ENCODE data around the gene SIGLEC14.
"Not testable (repeated sequence)": the region's sequence is repeated elsewhere in the genome, so short reads cannot be mapped to it uniquely, and the experiment has no call there.

SIGLEC14 gene

GRCh38 chr19:51644636-51645271 is 1.9 kb downstream of the SIGLEC14 start:
- H3K27ac Mint-ChIP-seq, result no peak overlapping the region
- peaks cover 72% of the 10 kb centered on the region for H3K9me3 Mint-ChIP-seq

GRCh38 chr19:51641648-51642047 is 5.0 kb downstream of the SIGLEC14 start:
- H3K36me3 Mint-ChIP-seq (ENCODE audit: low read depth), result no peaks in the 10 kb centered on the region
- peaks cover 80% of the 10 kb centered on the region for H3K9me3 Mint-ChIP-seq
- no peaks in the 10 kb centered on the region for H3K27me3 Mint-ChIP-seq (ENCODE audit: low read depth, poor library complexity)
- H3K4me1 Mint-ChIP-seq, result no peaks in the 10 kb centered on the region
- no peak overlapping the region for H3K27ac Mint-ChIP-seq
- no peak for DNase-seq
- no peak overlapping the region for H3K4me3 Mint-ChIP-seq
- TF ChIP-seq CTCF (IDR thresholded peaks at IDR 0.05), result no peak

More at GRCh38 chr19:51644636-51645271, 1.9 kb downstream of the SIGLEC14 start:
- Mint-ChIP-seq H3K27me3 (ENCODE audit: low read depth, poor library complexity) (peaks cover 3% of the 10 kb centered on the region), H3K36me3 (ENCODE audit: low read depth) (no peaks in the 10 kb centered on the region), H3K4me3 (no peak overlapping the region), H3K4me1 (no peaks in the 10 kb centered on the region)
- no peak for DNase-seq
- TF ChIP-seq CTCF (IDR thresholded peaks at IDR 0.05), result no peak

GRCh38 chr19:51640386-51640785 is 6.2 kb downstream of the SIGLEC14 start:
- Mint-ChIP-seq H3K9me3 (peaks cover 87% of the 10 kb centered on the region), H3K4me1 (no peaks in the 10 kb centered on the region), H3K27ac (no peak overlapping the region), H3K36me3 (ENCODE audit: low read depth) (no peaks in the 10 kb centered on the region), H3K4me3 (no peak overlapping the region), H3K27me3 (ENCODE audit: low read depth, poor library complexity) (no peaks in the 10 kb centered on the region)
- TF ChIP-seq CTCF (IDR thresholded peaks at IDR 0.05), result no peak
- DNase-seq, result no peak

- no peaks in the 10 kb centered on the region for H3K4me1 Mint-ChIP-seq
- H3K36me3 Mint-ChIP-seq (ENCODE audit: low read depth), result no peaks in the 10 kb centered on the region
- H3K27ac Mint-ChIP-seq, result no peak overlapping the region
- H3K9me3 Mint-ChIP-seq, result peaks cover 84% of the 10 kb centered on the region
- no peak for DNase-seq
- no peak for TF ChIP-seq CTCF (IDR thresholded peaks at IDR 0.05)
- H3K27me3 Mint-ChIP-seq (ENCODE audit: low read depth, poor library complexity), result no peaks in the 10 kb centered on the region
- no peak overlapping the region for H3K4me3 Mint-ChIP-seq
These were observed 6.7 kb downstream of the SIGLEC14 start for GRCh38 chr19:51639916-51640315.

GRCh38 chr19:51637362-51637978 is 9.2 kb downstream of the SIGLEC14 start:
- peak; percentile 22 for TF ChIP-seq CTCF (IDR thresholded peaks at IDR 0.05)
- no peaks in the 10 kb centered on the region for H3K27me3 Mint-ChIP-seq (ENCODE audit: low read depth, poor library complexity)
- no peak overlapping the region for H3K27ac Mint-ChIP-seq
- no peaks in the 10 kb centered on the region for H3K4me1 Mint-ChIP-seq
- no peak for DNase-seq
- no peak overlapping the region for H3K4me3 Mint-ChIP-seq
- no peaks in the 10 kb centered on the region for H3K36me3 Mint-ChIP-seq (ENCODE audit: low read depth)
- H3K9me3 Mint-ChIP-seq, result peaks cover 75% of the 10 kb centered on the region

- no peaks in the 10 kb centered on the region for H3K4me1 Mint-ChIP-seq
- H3K27me3 Mint-ChIP-seq (ENCODE audit: low read depth, poor library complexity), result peaks cover 10% of the 10 kb centered on the region
- no peaks in the 10 kb centered on the region for H3K36me3 Mint-ChIP-seq (ENCODE audit: low read depth)
- no peak for DNase-seq
- no peak overlapping the region for H3K4me3 Mint-ChIP-seq
- H3K9me3 Mint-ChIP-seq, result peaks cover 71% of the 10 kb centered on the region
- no peak for TF ChIP-seq CTCF (IDR thresholded peaks at IDR 0.05)
- H3K27ac Mint-ChIP-seq, result no peak overlapping the region
These were observed 14.5 kb downstream of the SIGLEC14 start for GRCh38 chr19:51632126-51632525.

- not testable (repeated sequence) for DNase-seq
These were observed 16.3 kb downstream of the SIGLEC14 start, which contains the start of gene SIGLEC5 for GRCh38 chr19:51630315-51630714. Gene SIGLEC5 (minus strand): TSS chr19:51630401. CDS start chr19:51630335, 66 bp downstream.

More at GRCh38 chr19:51630315-51630714, 16.3 kb downstream of the SIGLEC14 start, which contains the start of gene SIGLEC5:
- not testable (repeated sequence) for H3K27ac Mint-ChIP-seq; H3K4me1 Mint-ChIP-seq; H3K36me3 Mint-ChIP-seq (ENCODE audit: low read depth); H3K4me3 Mint-ChIP-seq
- Mint-ChIP-seq H3K27me3 (ENCODE audit: low read depth, poor library complexity) (peaks cover 13% of the 10 kb centered on the region), H3K9me3 (peaks cover 76% of the 10 kb centered on the region)
